Measurements from ENCODE around the gene CSH2.
"Not testable (repeated sequence)": the region's sequence is repeated elsewhere in the genome, so short reads cannot be mapped to it uniquely, and the experiment has no call there.

- not testable (repeated sequence) for TF ChIP-seq POLR2A (IDR thresholded peaks at IDR 0.05; ENCODE audit: extremely low read depth, insufficient read length); CTCF (IDR thresholded peaks at IDR 0.05; ENCODE audit: low read depth, low read length); MAX (IDR thresholded peaks at IDR 0.05; ENCODE audit: low read depth, low read length); MYC (IDR thresholded peaks at IDR 0.05; ENCODE audit: low read depth, low read length)
Observed at GRCh38 chr17:63903787-63904201, 30.3 kb upstream of the CSH2 start.

Data from NB4 (cell line).